Activated T-helper 1 cell treated with anti-CD3 and anti-CD28 coated beads, Interleukin-12 subunit alpha, Interleukin-12 subunit beta, Interleukin-2, Interleukin-4 antibody, amounts not matched to agents 30 ng/mL and 10 ng/mL and 1 ng/mL, durations not matched to agents 14 hours and 24 hours and 36 hours (primary cell): ENCODE results near the gene INPP5F. TPM values are rescaled to one million over a fixed set of nuclear protein-coding genes. Genes with fewer than 3 reads are reported as not detected.

Source experiments
- DNase-seq: peaks from one replicate; pipeline ENCODE4 v3.0.0; 2021; ENCODE audit warnings: low spot score
- H3K27ac Mint-ChIP-seq: one replicate; pipeline ENCODE4 v1.8.0; 2021; ENCODE audit warnings: mild to moderate bottlenecking, mixed read lengths
- H3K27me3 Mint-ChIP-seq: one replicate; pipeline ENCODE4 v1.8.0; 2022; ENCODE audit warnings: mild to moderate bottlenecking, moderate library complexity, mixed read lengths; ENCODE audit not compliant: insufficient read depth
- H3K36me3 Mint-ChIP-seq: one replicate; pipeline ENCODE4 v1.8.0; 2021; ENCODE audit warnings: low read depth, mixed read lengths
- H3K4me1 Mint-ChIP-seq: one replicate; pipeline ENCODE4 v1.8.0; 2021; ENCODE audit warnings: low read depth, mixed read lengths
- H3K4me3 Mint-ChIP-seq: one replicate; pipeline ENCODE4 v1.8.0; 2021; ENCODE audit warnings: mild to moderate bottlenecking, moderate library complexity, mixed read lengths
- H3K9me3 Mint-ChIP-seq: one replicate; pipeline ENCODE4 v1.8.0; 2021; ENCODE audit warnings: mixed read lengths
- intact Hi-C: fragments of 100-400 bp; cut with micrococcal nuclease; formaldehyde crosslinking; loops from one replicate; pipeline ENCODE4 v1.15.1; 2024
- total RNA-seq: library from RNA; stranded (reverse); gene quantifications from 2 replicates; pipeline ENCODE4 v1.2.3, GENCODE V29; 2022

Gene INPP5F
- total RNA-seq, 1 donor from 2014 or later, result 19.4 TPM

DNA sequence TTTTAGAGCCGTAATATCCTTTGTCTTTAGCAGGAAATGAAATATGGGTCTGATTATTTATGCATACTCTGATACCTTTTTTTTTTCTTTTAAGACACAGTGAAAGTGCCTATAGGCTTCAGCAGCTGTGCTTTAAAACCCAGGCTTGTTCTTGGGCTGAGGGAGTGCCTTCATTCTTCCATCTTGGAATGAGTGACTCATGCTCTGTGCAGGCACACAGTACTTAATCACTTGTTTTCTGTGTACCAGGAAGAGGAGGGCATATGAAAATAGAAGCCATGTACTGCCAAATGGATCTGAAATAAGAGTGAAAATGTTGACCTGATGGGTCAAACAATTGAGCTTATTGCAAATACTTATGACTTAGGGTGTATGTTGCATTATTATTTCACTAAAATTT, 12.0 kb downstream of the INPP5F start:
- Mint-ChIP-seq H3K4me1 (peaks cover 13% of the 10 kb centered on the region), H3K4me3 (no peak overlapping the region), H3K9me3 (no peaks in the 10 kb centered on the region), H3K36me3 (peaks cover 2% of the 10 kb centered on the region), H3K27me3 (no peaks in the 10 kb centered on the region), H3K27ac (no peak overlapping the region)
- intact Hi-C loops, result no loop called here
- no peak for DNase-seq

DNA sequence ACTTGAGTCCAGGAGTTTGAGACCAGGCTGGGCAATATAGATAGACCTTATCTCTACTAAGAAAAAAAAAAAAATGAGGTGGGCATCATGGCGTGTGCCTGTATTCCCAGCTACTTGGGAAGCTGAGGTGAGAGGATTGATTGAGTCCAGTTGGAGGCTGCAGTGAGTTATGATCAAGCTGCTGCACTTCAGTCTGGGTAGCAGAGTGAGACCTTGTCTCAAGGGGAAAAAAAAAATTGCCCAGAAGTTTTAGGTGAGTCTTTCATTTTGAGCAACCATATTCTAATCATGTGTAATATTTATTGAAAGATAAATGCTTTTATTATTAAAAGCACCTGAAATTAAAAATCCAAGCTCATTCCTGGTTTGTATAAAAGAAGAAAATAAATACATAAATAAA, 13.1 kb downstream of the INPP5F start:
- Mint-ChIP-seq H3K27me3 (no peaks in the 10 kb centered on the region), H3K36me3 (no peaks in the 10 kb centered on the region), H3K4me1 (peaks cover 13% of the 10 kb centered on the region), H3K4me3 (no peak overlapping the region), H3K27ac (no peak overlapping the region), H3K9me3 (no peaks in the 10 kb centered on the region)
- DNase-seq, result no peak
- intact Hi-C loops, result no loop called here

DNA sequence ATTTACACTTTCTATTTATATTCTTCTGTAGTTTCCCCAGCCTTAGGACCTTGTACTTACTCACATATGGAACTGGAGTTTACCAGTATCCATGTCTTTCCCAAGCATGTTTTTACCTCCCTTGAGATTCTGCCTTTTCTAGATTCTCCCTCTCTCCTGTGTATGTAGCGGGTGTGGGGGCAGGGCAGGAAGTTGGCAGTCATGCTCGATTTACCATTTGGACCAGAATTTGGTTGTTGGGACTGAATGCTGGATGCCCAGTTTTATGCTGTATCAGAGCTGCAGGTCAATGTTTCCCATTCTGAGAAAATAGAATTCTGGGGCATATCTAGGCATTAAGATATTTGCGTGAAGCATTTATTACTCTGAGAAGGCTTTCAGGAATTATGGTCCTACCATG, 14.2 kb downstream of the INPP5F start:
- H3K9me3 Mint-ChIP-seq, result no peaks in the 10 kb centered on the region
- peaks cover 5% of the 10 kb centered on the region for H3K4me1 Mint-ChIP-seq
- intact Hi-C loops, result no loop called here
- H3K36me3 Mint-ChIP-seq, result no peaks in the 10 kb centered on the region
- no peak for DNase-seq
- no peaks in the 10 kb centered on the region for H3K27me3 Mint-ChIP-seq
- no peak overlapping the region for H3K4me3 Mint-ChIP-seq
- no peak overlapping the region for H3K27ac Mint-ChIP-seq

DNA sequence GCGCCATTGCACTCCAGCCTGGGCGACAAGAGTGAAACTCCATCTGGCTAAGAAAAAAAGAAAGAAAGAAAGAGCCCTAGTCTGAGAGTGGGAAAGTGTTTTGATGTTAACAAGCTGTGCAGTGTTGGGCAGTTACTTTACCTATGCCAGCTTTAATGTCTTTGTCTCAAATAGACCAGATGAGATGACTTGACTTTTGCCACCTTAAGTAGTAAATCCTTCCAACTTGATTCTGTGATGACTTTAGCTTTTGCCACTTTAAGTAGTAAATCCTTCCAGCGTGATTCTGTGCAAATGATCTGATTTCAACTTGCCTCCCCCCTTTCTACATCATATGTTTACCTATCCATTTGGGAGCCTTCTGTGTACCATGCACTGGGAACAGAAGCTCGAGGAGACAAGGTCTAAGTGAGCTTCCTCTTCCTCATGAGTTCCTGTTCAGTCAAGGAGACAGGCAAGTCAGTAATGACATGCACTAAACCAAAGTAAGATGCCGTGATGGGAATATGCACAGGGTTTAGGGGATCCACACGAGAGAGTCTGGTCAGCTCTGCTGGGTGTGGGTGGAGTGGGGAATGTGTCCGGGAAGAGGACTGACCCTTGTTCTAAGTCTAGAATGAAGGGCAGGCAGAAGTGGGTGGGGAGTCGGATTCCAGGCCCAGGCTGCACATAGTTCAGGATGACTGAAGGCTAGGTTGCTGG, 17.2 kb downstream of the INPP5F start:
- no peaks in the 10 kb centered on the region for H3K9me3 Mint-ChIP-seq
- H3K36me3 Mint-ChIP-seq, result peaks cover 2% of the 10 kb centered on the region
- H3K27me3 Mint-ChIP-seq, result no peaks in the 10 kb centered on the region
- intact Hi-C loops, result no loop called here
- DNase-seq, result no peak
- no peaks in the 10 kb centered on the region for H3K4me1 Mint-ChIP-seq
- H3K27ac Mint-ChIP-seq, result no peak overlapping the region
- H3K4me3 Mint-ChIP-seq, result no peak overlapping the region

DNA sequence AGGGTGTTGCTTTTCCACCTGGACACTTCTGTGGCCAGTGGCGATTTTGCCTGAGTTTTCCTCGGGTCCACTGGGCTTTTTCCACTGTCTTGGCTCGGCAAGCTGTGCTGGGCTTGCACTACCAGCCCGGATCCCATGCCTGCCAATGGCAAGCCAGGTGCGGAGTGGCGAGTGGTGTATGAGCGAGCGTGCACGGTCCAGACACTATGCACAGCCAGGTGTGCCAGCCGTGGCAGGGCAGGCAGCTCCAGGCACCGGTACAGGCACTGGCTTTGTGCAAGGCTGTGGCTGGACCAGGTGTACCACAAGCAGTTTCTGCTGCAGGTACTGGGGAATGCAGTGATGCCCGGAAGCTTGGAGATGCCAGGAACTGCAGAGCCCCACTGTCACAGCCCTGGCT, 22.1 kb downstream of the INPP5F start:
- no peak overlapping the region for H3K4me3 Mint-ChIP-seq
- peaks cover 7% of the 10 kb centered on the region for H3K4me1 Mint-ChIP-seq
- intact Hi-C loops, result no loop called here
- DNase-seq, result no peak
- no peaks in the 10 kb centered on the region for H3K9me3 Mint-ChIP-seq
- H3K27ac Mint-ChIP-seq, result no peak overlapping the region
- peaks cover 4% of the 10 kb centered on the region for H3K36me3 Mint-ChIP-seq
- H3K27me3 Mint-ChIP-seq, result no peaks in the 10 kb centered on the region

DNA sequence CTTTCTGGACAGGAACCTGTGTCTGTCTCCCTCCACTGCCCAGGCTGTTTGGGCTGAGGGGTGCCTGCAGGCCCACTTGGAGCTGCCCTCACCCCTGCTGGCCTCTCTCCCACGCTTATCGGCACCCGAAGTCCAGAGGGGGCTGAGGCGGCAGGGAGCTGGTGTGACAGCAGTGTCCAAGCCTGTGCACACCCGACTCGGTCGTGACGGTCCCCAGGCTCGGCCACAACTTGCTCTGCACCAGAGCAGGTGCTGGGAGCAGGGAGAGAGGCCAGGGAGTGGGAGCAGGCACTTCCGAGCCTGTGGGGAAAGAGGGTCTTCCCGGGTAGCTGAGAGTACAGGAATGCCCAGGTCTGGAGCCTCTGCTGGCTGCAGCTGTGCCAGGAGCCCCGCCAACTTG, 23.0 kb downstream of the INPP5F start:
- H3K9me3 Mint-ChIP-seq, result no peaks in the 10 kb centered on the region
- no peaks in the 10 kb centered on the region for H3K27me3 Mint-ChIP-seq
- intact Hi-C loops, result no loop called here
- no peak overlapping the region for H3K27ac Mint-ChIP-seq
- H3K4me1 Mint-ChIP-seq, result peaks cover 7% of the 10 kb centered on the region
- peaks cover 4% of the 10 kb centered on the region for H3K36me3 Mint-ChIP-seq
- H3K4me3 Mint-ChIP-seq, result no peak overlapping the region
- no peak for DNase-seq

DNA sequence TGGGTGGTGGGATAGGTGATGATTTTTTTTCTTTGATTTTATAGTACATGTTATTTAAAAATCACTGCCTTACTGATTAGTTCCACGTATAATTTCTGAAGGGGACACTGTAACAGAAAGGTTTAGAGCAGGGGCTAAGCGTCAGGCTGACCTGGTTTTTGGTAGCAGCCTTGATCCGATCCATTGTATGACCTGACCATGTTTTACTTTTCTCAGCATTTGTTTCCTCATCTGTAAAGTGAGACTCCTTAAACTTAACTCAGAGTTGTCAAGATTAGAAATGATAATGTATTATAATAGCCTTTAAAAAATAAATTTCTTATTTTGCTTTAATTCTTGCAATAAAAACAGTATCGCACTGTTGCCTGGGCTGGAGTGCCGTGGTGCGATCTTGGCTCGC, 23.6 kb downstream of the INPP5F start:
- H3K36me3 Mint-ChIP-seq, result peaks cover 4% of the 10 kb centered on the region
- intact Hi-C loops, result no loop called here
- no peak overlapping the region for H3K27ac Mint-ChIP-seq
- no peak overlapping the region for H3K4me3 Mint-ChIP-seq
- no peak for DNase-seq
- H3K9me3 Mint-ChIP-seq, result no peaks in the 10 kb centered on the region
- H3K27me3 Mint-ChIP-seq, result no peaks in the 10 kb centered on the region
- H3K4me1 Mint-ChIP-seq, result peaks cover 7% of the 10 kb centered on the region

DNA sequence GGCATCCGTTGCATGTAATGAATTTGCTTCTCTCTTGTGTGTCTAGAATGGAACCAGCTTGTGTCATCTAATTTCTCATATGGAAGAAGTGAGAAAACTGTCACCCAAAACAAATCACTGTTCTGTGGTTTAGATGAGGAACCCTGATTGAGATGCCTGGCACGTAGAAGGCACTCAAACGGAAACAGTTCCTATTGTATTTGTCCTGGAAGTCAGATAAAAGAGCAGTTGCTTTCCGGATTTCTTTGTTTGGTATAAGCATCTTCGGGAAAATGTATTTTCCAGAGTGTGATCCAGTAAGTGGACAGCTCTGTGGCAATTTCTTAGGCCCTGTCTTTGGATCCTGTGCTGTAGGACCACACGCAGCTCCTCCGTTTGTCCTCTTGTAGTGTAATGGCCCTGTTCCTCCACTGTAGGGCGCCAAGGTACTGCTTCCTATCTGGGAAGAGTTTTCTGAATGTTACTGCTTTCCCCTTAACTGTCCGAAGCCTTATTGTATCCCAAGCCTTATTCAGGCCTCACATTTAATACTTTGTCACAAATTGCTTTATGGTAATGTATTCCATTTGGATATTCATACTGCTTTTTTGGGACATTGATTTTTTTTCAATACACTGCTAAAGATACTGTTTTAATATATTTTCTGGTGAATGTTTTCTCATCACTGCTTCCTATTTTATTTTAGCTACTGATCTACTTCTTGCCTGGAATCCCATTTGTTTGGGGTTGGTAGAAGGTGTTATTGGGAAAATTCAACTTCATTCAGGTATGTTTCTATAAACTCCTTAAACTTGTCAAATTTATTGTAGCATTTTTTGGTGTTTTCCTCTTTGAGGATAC, 24.8 kb downstream of the INPP5F start:
- H3K27me3 Mint-ChIP-seq, result no peaks in the 10 kb centered on the region
- DNase-seq, result peak; percentile 39
- no peak overlapping the region for H3K4me3 Mint-ChIP-seq
- H3K27ac Mint-ChIP-seq, result no peak overlapping the region
- H3K9me3 Mint-ChIP-seq, result no peaks in the 10 kb centered on the region
- intact Hi-C loops, result loop anchor here (1.0 kb wide), 3 partner anchors 64 to 109 kb away; no protein-coding TSS in a partner anchor
- H3K36me3 Mint-ChIP-seq, result peaks cover 2% of the 10 kb centered on the region
- H3K4me1 Mint-ChIP-seq, result peaks cover 7% of the 10 kb centered on the region

DNA sequence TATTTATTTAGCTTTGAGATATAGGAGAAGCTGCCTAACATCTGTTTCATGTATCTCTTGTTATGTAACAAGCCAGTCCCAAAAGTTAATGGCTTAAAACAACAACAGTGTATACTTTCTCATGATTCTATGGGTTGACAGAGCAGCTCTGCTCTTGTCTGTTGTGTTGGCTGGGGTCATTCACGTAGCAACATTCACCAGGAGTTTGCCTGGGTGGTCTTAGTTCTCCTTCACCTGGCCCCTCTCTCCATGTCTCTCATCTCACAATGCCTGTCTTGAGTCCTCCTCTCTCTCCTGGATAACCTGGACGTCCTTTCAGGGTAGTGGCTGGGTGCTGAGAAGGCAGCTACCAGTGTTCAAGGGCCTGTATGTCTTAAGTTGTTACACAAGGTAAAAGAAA, 27.5 kb downstream of the INPP5F start:
- Mint-ChIP-seq H3K4me3 (no peak overlapping the region), H3K36me3 (peaks cover 2% of the 10 kb centered on the region), H3K9me3 (no peaks in the 10 kb centered on the region), H3K4me1 (peaks cover 7% of the 10 kb centered on the region), H3K27me3 (no peaks in the 10 kb centered on the region), H3K27ac (no peak overlapping the region)
- no peak for DNase-seq
- intact Hi-C loops, result no loop called here

DNA sequence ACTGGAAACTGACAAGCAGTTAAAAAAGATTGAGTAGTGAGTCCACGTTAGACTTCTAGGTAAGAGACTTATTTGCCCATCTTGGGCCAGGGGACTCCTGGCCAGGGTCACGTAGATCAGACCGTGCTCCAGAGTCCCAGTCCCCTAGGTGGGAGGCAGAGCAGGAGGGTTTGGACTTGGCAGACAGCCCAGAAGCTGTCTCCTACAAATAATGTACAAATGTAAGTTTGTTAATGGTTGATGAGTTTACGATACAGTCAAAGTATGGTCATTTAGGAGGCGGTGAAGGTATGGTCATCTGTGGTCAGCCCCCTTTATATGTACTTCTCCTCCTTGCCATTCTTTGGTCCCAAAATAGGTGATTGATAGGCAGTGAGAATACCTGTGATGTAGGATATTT, 28.2 kb downstream of the INPP5F start:
- H3K27ac Mint-ChIP-seq, result no peak overlapping the region
- peaks cover 2% of the 10 kb centered on the region for H3K36me3 Mint-ChIP-seq
- DNase-seq, result no peak
- no peak overlapping the region for H3K4me3 Mint-ChIP-seq
- intact Hi-C loops, result no loop called here
- peaks cover 7% of the 10 kb centered on the region for H3K4me1 Mint-ChIP-seq
- no peaks in the 10 kb centered on the region for H3K9me3 Mint-ChIP-seq
- no peaks in the 10 kb centered on the region for H3K27me3 Mint-ChIP-seq

DNA sequence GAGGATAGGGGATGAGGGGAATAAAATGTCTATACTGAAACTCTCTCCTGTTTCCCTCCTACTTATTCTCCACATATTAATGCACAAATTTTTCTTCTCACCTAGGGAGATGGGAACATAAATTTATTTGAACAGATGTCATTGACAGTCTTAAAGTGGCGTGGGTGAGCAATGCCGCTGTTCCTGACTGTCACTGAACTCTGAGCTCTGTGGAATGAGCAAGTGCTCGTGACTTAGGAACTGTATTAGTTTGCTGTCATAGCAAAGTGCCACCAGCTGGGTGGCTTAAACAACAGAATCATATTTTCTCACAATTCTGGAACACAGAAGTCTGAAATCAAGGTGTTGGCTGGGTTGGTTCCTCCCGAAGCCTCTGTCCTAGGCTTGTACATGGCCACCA, 29.1 kb downstream of the INPP5F start:
- intact Hi-C loops, result no loop called here
- Mint-ChIP-seq H3K27ac (no peak overlapping the region), H3K36me3 (peaks cover 2% of the 10 kb centered on the region), H3K9me3 (no peaks in the 10 kb centered on the region), H3K4me1 (peaks cover 7% of the 10 kb centered on the region), H3K27me3 (no peaks in the 10 kb centered on the region), H3K4me3 (no peak overlapping the region)
- DNase-seq, result no peak

DNA sequence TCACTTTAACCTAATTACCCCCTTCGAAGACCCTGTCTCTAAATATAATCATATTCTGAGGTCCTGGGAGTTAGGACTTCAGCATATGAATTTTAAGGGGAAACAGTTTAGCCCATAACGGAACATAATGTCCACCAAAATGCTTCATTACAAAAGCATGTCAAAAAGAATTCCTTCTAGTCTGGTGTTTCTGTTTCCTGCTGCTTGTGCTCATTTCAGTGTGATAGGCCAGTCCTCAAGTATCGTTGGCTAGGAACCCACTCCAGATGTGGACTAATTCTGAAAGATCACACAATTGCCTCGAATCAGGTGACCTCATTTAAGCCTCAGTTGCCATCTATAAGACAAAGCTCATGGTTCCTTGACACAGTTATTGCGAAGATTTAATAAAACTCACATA, 29.6 kb downstream of the INPP5F start:
- no peak for DNase-seq
- Mint-ChIP-seq H3K27ac (no peak overlapping the region), H3K4me3 (no peak overlapping the region), H3K36me3 (peaks cover 2% of the 10 kb centered on the region), H3K27me3 (no peaks in the 10 kb centered on the region), H3K9me3 (no peaks in the 10 kb centered on the region), H3K4me1 (peaks cover 3% of the 10 kb centered on the region)
- intact Hi-C loops, result no loop called here

DNA sequence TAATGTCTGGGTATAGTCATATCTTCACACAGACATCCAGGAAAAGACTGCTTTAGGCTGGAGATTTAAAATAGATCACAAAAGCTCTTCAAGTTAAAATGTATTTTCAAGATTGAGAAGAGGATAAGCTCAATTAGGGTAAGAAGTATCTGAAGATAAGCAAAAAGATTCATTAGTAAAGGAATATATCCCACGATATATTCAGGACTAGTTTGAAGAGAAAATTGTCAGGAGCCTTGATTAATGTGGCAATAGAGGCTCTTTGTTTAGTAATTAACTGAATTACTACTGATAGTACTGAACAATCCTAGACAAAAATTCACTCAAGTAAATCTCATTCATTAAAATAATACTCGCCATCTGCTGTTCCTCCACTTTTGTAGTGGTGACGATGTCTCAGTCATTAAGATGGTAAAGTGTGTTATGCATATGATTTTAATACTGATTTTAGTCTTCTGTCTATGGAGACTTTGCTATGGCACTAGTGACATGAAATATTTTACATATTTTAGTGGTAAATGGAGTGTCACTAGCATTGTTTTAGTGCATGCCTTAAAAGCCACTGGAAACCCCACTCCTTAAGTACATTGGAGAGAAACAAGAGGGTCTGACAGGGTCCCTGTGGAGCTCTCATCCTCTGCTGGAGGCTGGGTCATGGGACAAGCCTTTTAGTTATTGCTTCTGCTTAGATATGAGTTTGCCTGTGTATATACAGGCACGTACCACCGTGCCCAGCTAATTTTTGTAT, 32.8 kb downstream of the INPP5F start:
- intact Hi-C loops, result no loop called here
- Mint-ChIP-seq H3K27me3 (no peaks in the 10 kb centered on the region), H3K36me3 (no peaks in the 10 kb centered on the region), H3K27ac (no peak overlapping the region), H3K4me3 (no peak overlapping the region), H3K4me1 (peaks cover 6% of the 10 kb centered on the region), H3K9me3 (no peaks in the 10 kb centered on the region)
- DNase-seq, result no peak
